GM20431 (cell line): ENCODE measurements around the gene SEMA3C.

ENCODE experiments used
- in situ Hi-C: fragments of 300-500 bp; cut with MseI, MboI; formaldehyde crosslinking; loops from one replicate; pipeline ENCODE4 v1.15.0; 2020; ENCODE audit warnings: low sequenced_read_pairs; ENCODE audit not compliant: unreplicated experiment

SEMA3C gene

GRCh38 chr7:80790877-80791276 is 128.0 kb downstream of the SEMA3C start:
- in situ Hi-C loops = no loop called here

- in situ Hi-C loops = no loop called here
Measured at GRCh38 chr7:80787721-80788120, 131.1 kb downstream of the SEMA3C start.

GRCh38 chr7:80785961-80786536 is 132.8 kb downstream of the SEMA3C start:
- in situ Hi-C loops = no loop called here

GRCh38 chr7:80785276-80785675 is 133.6 kb downstream of the SEMA3C start:
- in situ Hi-C loops = no loop called here

GRCh38 chr7:80783678-80784327 is 135.0 kb downstream of the SEMA3C start:
- in situ Hi-C loops = no loop called here

- in situ Hi-C loops = no loop called here
Measured at GRCh38 chr7:80783186-80783677, 135.6 kb downstream of the SEMA3C start.

- in situ Hi-C loops = no loop called here
Measured at GRCh38 chr7:80781561-80781979, 137.3 kb downstream of the SEMA3C start.

- in situ Hi-C loops = no loop called here
Measured at GRCh38 chr7:80781146-80781545, 137.7 kb downstream of the SEMA3C start.

- in situ Hi-C loops = no loop called here
Measured at GRCh38 chr7:80779456-80779855, 139.4 kb downstream of the SEMA3C start.

GRCh38 chr7:80775897-80776296 is 143.0 kb downstream of the SEMA3C start:
- in situ Hi-C loops = no loop called here

- in situ Hi-C loops = no loop called here
Measured at GRCh38 chr7:80775482-80775881, 143.4 kb downstream of the SEMA3C start.

GRCh38 chr7:80774843-80775242 is 144.0 kb downstream of the SEMA3C start:
- in situ Hi-C loops = no loop called here

- in situ Hi-C loops = no loop called here
Measured at GRCh38 chr7:80773787-80774508, 144.9 kb downstream of the SEMA3C start.

- in situ Hi-C loops = no loop called here
Measured at GRCh38 chr7:80772347-80772993, 146.4 kb downstream of the SEMA3C start.

GRCh38 chr7:80771523-80771922 is 147.3 kb downstream of the SEMA3C start:
- in situ Hi-C loops = no loop called here

- in situ Hi-C loops = no loop called here
Measured at GRCh38 chr7:80770675-80771081, 148.2 kb downstream of the SEMA3C start.

- in situ Hi-C loops = no loop called here
Measured at GRCh38 chr7:80770061-80770460, 148.8 kb downstream of the SEMA3C start.

- in situ Hi-C loops = no loop called here
Measured at GRCh38 chr7:80768756-80769155, 150.1 kb downstream of the SEMA3C start.

- in situ Hi-C loops = no loop called here
Measured at GRCh38 chr7:80767654-80768053, 151.2 kb downstream of the SEMA3C start.

- in situ Hi-C loops = no loop called here
Measured at GRCh38 chr7:80766724-80767123, 152.1 kb downstream of the SEMA3C start.

- in situ Hi-C loops = no loop called here
Measured at GRCh38 chr7:80764132-80764531, 154.7 kb downstream of the SEMA3C start.
